PC-9 (cell line): Measurements from ENCODE around the gene PDE7B. TPM values are rescaled to one million over a fixed set of nuclear protein-coding genes. Genes with fewer than 3 reads are reported as not detected.

Source experiments
- BruUV-seq: library from RNA; stranded (reverse); fragments of 400-500 nt; replicated peaks from 2 replicates; lab custom pipeline; 2021; lab: Mats Ljungman, UMichigan
- CTCF ChIA-PET: fragments of 300-600 bp; sonication (Branson Sonifier 250); formaldehyde crosslinking; loops from one replicate; lab custom pipeline; 2022; ENCODE audit warnings: antibody characterized with exemption; lab: Charles Lee
- POLR2A ChIA-PET: fragments of 300-600 bp; sonication (Branson Sonifier 250); formaldehyde crosslinking; loops from one replicate; lab custom pipeline; 2022; ENCODE audit warnings: antibody characterized with exemption; ENCODE audit not compliant: unreplicated experiment; lab: Charles Lee
- DNase-seq, 2 experiments: peaks; one replicate each; pipeline versions ENCODE4 v3.0.0 to v3.0.0-alpha.2; 2015 to 2022; ENCODE audit warnings: mixed read lengths in 1 of 2
- H2AFZ ChIP-seq: fragments of 200-600 bp; sonication (generic); 2 replicates; pipeline ENCODE4 v1.8.1; 2017; ENCODE audit warnings: antibody characterized with exemption
- H3F3A ChIP-seq: fragments of 200-600 bp; sonication (generic); 2 replicates; pipeline ENCODE4 v1.8.1; 2017; ENCODE audit warnings: antibody characterized with exemption, mild to moderate bottlenecking, low read depth; ENCODE audit not compliant: insufficient read depth
- H3K27ac ChIP-seq: fragments of 200-600 bp; sonication (generic); 2 replicates; pipeline ENCODE4 v1.6.1; 2016; ENCODE audit warnings: mixed run types
- H3K27me3 ChIP-seq: fragments of 200-600 bp; sonication (generic); 2 replicates; pipeline ENCODE4 v1.6.1; 2016; ENCODE audit warnings: low read depth, mixed run types; ENCODE audit not compliant: insufficient read depth
- H3K36me3 ChIP-seq: fragments of 200-600 bp; sonication (generic); 2 replicates; pipeline ENCODE4 v1.6.1; 2016; ENCODE audit warnings: low read depth, mixed run types
- H3K4me1 ChIP-seq: fragments of 200-600 bp; sonication (generic); replicated peaks from 2 replicates; pipeline ENCODE4 v1.6.1; 2016; ENCODE audit warnings: mixed run types; ENCODE audit not compliant: insufficient read depth
- H3K4me2 ChIP-seq: fragments of 200-600 bp; sonication (generic); 2 replicates; pipeline ENCODE4 v1.6.1; 2017; ENCODE audit warnings: mixed run types
- H3K4me3 ChIP-seq: fragments of 200-600 bp; sonication (generic); 2 replicates; pipeline ENCODE4 v1.6.1; 2016; ENCODE audit warnings: mixed run types
- H3K79me2 ChIP-seq: fragments of 200-600 bp; sonication (generic); 2 replicates; pipeline ENCODE4 v1.6.1; 2017; ENCODE audit warnings: low read depth, mixed run types
- H3K9me2 ChIP-seq: fragments of 200-600 bp; sonication (generic); 2 replicates; pipeline ENCODE4 v1.8.1; 2017; ENCODE audit warnings: mild to moderate bottlenecking; ENCODE audit not compliant: insufficient read depth
- H3K9me3 ChIP-seq: fragments of 200-600 bp; sonication (generic); 2 replicates; pipeline ENCODE4 v1.8.1; 2016; ENCODE audit warnings: low read depth; ENCODE audit not compliant: insufficient read depth
- H4K20me1 ChIP-seq: fragments of 200-600 bp; sonication (generic); 2 replicates; pipeline ENCODE4 v1.8.1; 2017; ENCODE audit not compliant: insufficient read depth
- EZH2 ChIP-seq: fragments of 200-600 bp; sonication (generic); IDR thresholded peaks from 2 replicates; pipeline ENCODE4 v1.8.0; 2017; ENCODE audit warnings: antibody characterized with exemption, low read depth
- intact Hi-C: fragments of 100-400 bp; cut with micrococcal nuclease; formaldehyde crosslinking; loops from one replicate; pipeline ENCODE4 v1.10.0; 2022; ENCODE audit not compliant: unreplicated experiment
- total RNA-seq: library from RNA; stranded (reverse); gene quantifications from 2 replicates; pipeline ENCODE4 v1.2.3, GENCODE V29; 2021
- TF ChIP-seq, protein P1 (sequence below): fragments of 200-600 bp; sonication (generic); conservative IDR thresholded peaks from 2 replicates; pipeline ENCODE4 v1.6.1; 2017; ENCODE audit warnings: mixed run types, antibody characterized with exemption, mild to moderate bottlenecking, moderate library complexity

The PDE7B gene
- total RNA-seq, 1 experiment from 2014 or later = 0.31 TPM

- H3F3A ChIP-seq = no peaks in the 10 kb centered on the region
- BruUV-seq = no TSS peak
- ChIA-PET CTCF (no interaction called here), POLR2A (no interaction called here)
- TF ChIP-seq EZH2 = no peak
- TF ChIP-seq, protein P1, sequence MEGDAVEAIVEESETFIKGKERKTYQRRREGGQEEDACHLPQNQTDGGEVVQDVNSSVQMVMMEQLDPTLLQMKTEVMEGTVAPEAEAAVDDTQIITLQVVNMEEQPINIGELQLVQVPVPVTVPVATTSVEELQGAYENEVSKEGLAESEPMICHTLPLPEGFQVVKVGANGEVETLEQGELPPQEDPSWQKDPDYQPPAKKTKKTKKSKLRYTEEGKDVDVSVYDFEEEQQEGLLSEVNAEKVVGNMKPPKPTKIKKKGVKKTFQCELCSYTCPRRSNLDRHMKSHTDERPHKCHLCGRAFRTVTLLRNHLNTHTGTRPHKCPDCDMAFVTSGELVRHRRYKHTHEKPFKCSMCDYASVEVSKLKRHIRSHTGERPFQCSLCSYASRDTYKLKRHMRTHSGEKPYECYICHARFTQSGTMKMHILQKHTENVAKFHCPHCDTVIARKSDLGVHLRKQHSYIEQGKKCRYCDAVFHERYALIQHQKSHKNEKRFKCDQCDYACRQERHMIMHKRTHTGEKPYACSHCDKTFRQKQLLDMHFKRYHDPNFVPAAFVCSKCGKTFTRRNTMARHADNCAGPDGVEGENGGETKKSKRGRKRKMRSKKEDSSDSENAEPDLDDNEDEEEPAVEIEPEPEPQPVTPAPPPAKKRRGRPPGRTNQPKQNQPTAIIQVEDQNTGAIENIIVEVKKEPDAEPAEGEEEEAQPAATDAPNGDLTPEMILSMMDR = no peak
- H2AFZ ChIP-seq = no peak overlapping the region
- H3K9me3 ChIP-seq = no peaks in the 10 kb centered on the region
- intact Hi-C loops = no loop called here
- DNase-seq = no peak
- no peaks in the 10 kb centered on the region for H3K9me2 ChIP-seq
- no peaks in the 10 kb centered on the region for H3K4me1 ChIP-seq
- H3K27ac ChIP-seq = no peak overlapping the region
- no peaks in the 10 kb centered on the region for H3K79me2 ChIP-seq
- no peak overlapping the region for H3K4me3 ChIP-seq
- no peaks in the 10 kb centered on the region for H3K27me3 ChIP-seq
- H4K20me1 ChIP-seq = no peaks in the 10 kb centered on the region
- H3K36me3 ChIP-seq = no peaks in the 10 kb centered on the region
- no peak overlapping the region for H3K4me2 ChIP-seq
Observed at GRCh38 chr6:136192902-136193301, 341.4 kb downstream of the PDE7B start.

- Histone ChIP-seq H3K4me1 (no peaks in the 10 kb centered on the region), H3K9me3 (peaks cover 4% of the 10 kb centered on the region; the same call in 1 of the 2 replicates), H4K20me1 (no peaks in the 10 kb centered on the region), H3K79me2 (no peaks in the 10 kb centered on the region), H3K27me3 (peaks cover 10% of the 10 kb centered on the region), H2AFZ (no peak overlapping the region), H3K27ac (no peak overlapping the region), H3K4me2 (no peak overlapping the region), H3K36me3 (no peaks in the 10 kb centered on the region), H3K4me3 (no peak overlapping the region), H3K9me2 (no peaks in the 10 kb centered on the region), H3F3A (no peaks in the 10 kb centered on the region)
- no TSS peak for BruUV-seq
- CTCF ChIA-PET = interaction anchor here (0.6 kb wide), 1 partner anchor 174 kb away, joined by 3 read pairs; no protein-coding TSS in a partner anchor
- TF ChIP-seq, protein P1 = no peak
- no peak for TF ChIP-seq EZH2
- no peak for DNase-seq
- POLR2A ChIA-PET = no interaction called here
- intact Hi-C loops = no loop called here
Observed at GRCh38 chr6:136201732-136202131, 350.2 kb downstream of the PDE7B start.

DNA sequence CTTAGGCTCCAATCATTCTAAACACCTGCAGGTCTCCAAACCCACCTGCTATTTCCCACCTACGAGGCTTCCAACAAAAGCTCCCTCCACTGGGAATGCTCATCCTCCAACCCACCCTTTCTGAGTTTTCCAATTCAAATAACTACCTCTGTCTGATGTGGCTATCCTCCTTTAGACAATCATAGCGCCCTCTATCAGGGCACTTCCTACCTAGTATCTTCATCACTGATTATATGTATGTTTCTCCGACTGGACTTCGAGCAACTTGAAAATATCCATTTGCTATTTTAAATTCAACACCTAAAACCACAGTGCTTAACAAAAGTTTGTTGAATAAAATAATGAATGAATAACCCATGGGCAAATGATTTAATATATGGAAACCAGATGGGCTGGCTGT lies 357.3 kb downstream of the PDE7B start:
- intact Hi-C loops = no loop called here
- Histone ChIP-seq H4K20me1 (no peaks in the 10 kb centered on the region), H3K9me3 (no peaks in the 10 kb centered on the region; the same call in 1 of the 2 replicates), H3K4me2 (no peak overlapping the region), H3K27me3 (peaks cover 10% of the 10 kb centered on the region), H3K79me2 (no peaks in the 10 kb centered on the region), H3K4me3 (no peak overlapping the region), H3K36me3 (no peaks in the 10 kb centered on the region), H3F3A (no peaks in the 10 kb centered on the region), H3K9me2 (no peaks in the 10 kb centered on the region), H2AFZ (no peak overlapping the region), H3K4me1 (no peaks in the 10 kb centered on the region), H3K27ac (no peak overlapping the region)
- no TSS peak for BruUV-seq
- TF ChIP-seq, protein P1 = no peak
- no peak for TF ChIP-seq EZH2
- DNase-seq = no peak
- CTCF ChIA-PET = no interaction called here
- POLR2A ChIA-PET = no interaction called here
